ENCODE data around the gene LYRM9.

GRCh38 chr17:27921077-27921476 lies 27.9 kb upstream of the LYRM9 start:
- TF ChIP-seq CTCF (IDR thresholded peaks at IDR 0.05) (no peak), YY1 (IDR thresholded peaks at IDR 0.05; ENCODE audit: low read depth) (no peak), EP300 (IDR thresholded peaks at IDR 0.05; ENCODE audit: borderline replicate concordance in 1 of 2, low read depth in 1 of 2, low read length in 1 of 2) (no peak), REST (IDR thresholded peaks at IDR 0.05; ENCODE audit: low read depth, low read length) (no peak), MAX (IDR thresholded peaks at IDR 0.05; ENCODE audit: low read depth) (no peak)

All from SK-N-SH (cell line).